ENCODE measurements around the gene PLEKHG4B. TPM values are rescaled to one million over a fixed set of nuclear protein-coding genes. Genes with fewer than 3 reads are reported as not detected.

Gene PLEKHG4B
- polyA plus RNA-seq, 1 donor (not counting 4 experiments of a cell fraction or from before 2014, with no cell fraction given): not detected

- no peak for DNase-seq (ENCODE audit: low read depth, low spot score)
- H3K79me2 ChIP-seq (ENCODE audit: control insufficient read depth, insufficient read depth, low read length): peaks cover 70% of the 10 kb centered on the region
- peak overlapping the region; percentile 75 for H3K27ac ChIP-seq (ENCODE audit: control insufficient read depth, insufficient read depth, low read length)
- no peaks in the 10 kb centered on the region for H3K27me3 ChIP-seq (ENCODE audit: control insufficient read depth, extremely low read depth, insufficient read depth, low read length)
- H4K20me1 ChIP-seq (ENCODE audit: control insufficient read depth, extremely low read depth, insufficient read depth, low read length): peaks cover 2% of the 10 kb centered on the region
- TF ChIP-seq CTCF (optimal IDR thresholded peaks at IDR 0.05 in 1 of 3, IDR thresholded peaks at IDR 0.05 in 1 of 3, conservative IDR thresholded peaks at IDR 0.05 in 1 of 3; ENCODE audit: extremely low read depth in 1 of 3, insufficient read depth in 2 of 3, low read length in 3 of 3): no peak
- no peak for TF ChIP-seq EZH2 (IDR thresholded peaks at IDR 0.05; ENCODE audit: low read length)
- H3K4me3 ChIP-seq (ENCODE audit: control insufficient read depth in 2 of 3, extremely low read depth in 1 of 3, insufficient read depth in 2 of 3, low read depth in 1 of 3, low read length in 3 of 3): peak overlapping the region; percentile 62 to 99 (median 89)
- peak overlapping the region; percentile 15 for H2AFZ ChIP-seq (ENCODE audit: control insufficient read depth, low read length)
- no peaks in the 10 kb centered on the region for H3K9me3 ChIP-seq (ENCODE audit: control insufficient read depth, low read depth, low read length)
- H3K4me2 ChIP-seq (ENCODE audit: control insufficient read depth, extremely low read depth, insufficient read depth, low read depth, low read length): peak overlapping the region; percentile 78
- no peaks in the 10 kb centered on the region for H3K9me1 ChIP-seq (ENCODE audit: control insufficient read depth, extremely low read depth, insufficient read depth, low read length)
- peak overlapping the region; percentile 87 for H3K9ac ChIP-seq (ENCODE audit: control insufficient read depth, extremely low read depth, insufficient read depth, low read length)
- dilution Hi-C loops (cut with MboI; ENCODE audit: extremely low pct_ligation_motif_present, low sequenced_read_pairs): no loop called here
- peaks cover 2 to 8% of the 10 kb centered on the region in 2 experiments for H3K36me3 ChIP-seq (ENCODE audit: control insufficient read depth in 2 of 2, extremely low read depth in 1 of 2, insufficient read depth in 2 of 2, low read length in 2 of 2)
- FAIRE-seq: no peak
- peaks cover 10% of the 10 kb centered on the region for H3K4me1 ChIP-seq (ENCODE audit: control insufficient read depth, extremely low read depth, insufficient read depth, low read length)
Observed at GRCh38 chr5:218457-219291, 126.7 kb downstream of the PLEKHG4B start.

GRCh38 chr5:219460-219863 is 127.5 kb downstream of the PLEKHG4B start:
- Histone ChIP-seq H4K20me1 (ENCODE audit: control insufficient read depth, extremely low read depth, insufficient read depth, low read length) (peaks cover 2% of the 10 kb centered on the region), H3K9me1 (ENCODE audit: control insufficient read depth, extremely low read depth, insufficient read depth, low read length) (no peaks in the 10 kb centered on the region), H3K36me3 (ENCODE audit: control insufficient read depth in 2 of 2, extremely low read depth in 1 of 2, insufficient read depth in 2 of 2, low read length in 2 of 2) (peaks cover 6% of the 10 kb centered on the region in 2 experiments), H2AFZ (ENCODE audit: control insufficient read depth, low read length) (no peak overlapping the region), H3K27me3 (ENCODE audit: control insufficient read depth, extremely low read depth, insufficient read depth, low read length) (no peaks in the 10 kb centered on the region), H3K9me3 (ENCODE audit: control insufficient read depth, low read depth, low read length) (no peaks in the 10 kb centered on the region), H3K27ac (ENCODE audit: control insufficient read depth, insufficient read depth, low read length) (peak overlapping the region; percentile 75), H3K4me3 (ENCODE audit: control insufficient read depth in 2 of 3, extremely low read depth in 1 of 3, insufficient read depth in 2 of 3, low read depth in 1 of 3, low read length in 3 of 3) (peak overlapping the region; percentile 62 to 99 (median 89)), H3K4me1 (ENCODE audit: control insufficient read depth, extremely low read depth, insufficient read depth, low read length) (peaks cover 10% of the 10 kb centered on the region), H3K9ac (ENCODE audit: control insufficient read depth, extremely low read depth, insufficient read depth, low read length) (peak overlapping the region; percentile 87), H3K79me2 (ENCODE audit: control insufficient read depth, insufficient read depth, low read length) (peaks cover 70% of the 10 kb centered on the region), H3K4me2 (ENCODE audit: control insufficient read depth, extremely low read depth, insufficient read depth, low read depth, low read length) (peak overlapping the region; percentile 78)
- dilution Hi-C loops (cut with MboI; ENCODE audit: extremely low pct_ligation_motif_present, low sequenced_read_pairs): no loop called here
- DNase-seq (ENCODE audit: low read depth, low spot score) (no peak), FAIRE-seq (no peak)
- TF ChIP-seq CTCF (optimal IDR thresholded peaks at IDR 0.05 in 1 of 3, IDR thresholded peaks at IDR 0.05 in 1 of 3, conservative IDR thresholded peaks at IDR 0.05 in 1 of 3; ENCODE audit: extremely low read depth in 1 of 3, insufficient read depth in 2 of 3, low read length in 3 of 3) (no peak), EZH2 (IDR thresholded peaks at IDR 0.05; ENCODE audit: low read length) (no peak)

Data from keratinocyte (primary cell).